HCT116 (cell line): ENCODE data around the gene CCDC184. TPM values are rescaled to one million over a fixed set of nuclear protein-coding genes. Genes with fewer than 3 reads are reported as not detected.

Experiments used
- ATAC-seq: fragments of 200-7000 bp; cut with Tn5 transposase; 2 replicates; pipeline ENCODE4 v1.9.1; 2020; ENCODE audit warnings: mild to moderate bottlenecking, moderate library complexity
- BruUV-seq: library from RNA; stranded (reverse); fragments of 400-500 nt; replicated peaks from 2 replicates; lab custom pipeline; 2021; lab: Mats Ljungman, UMichigan
- CTCF ChIA-PET: fragments of 300-600 bp; sonication (Branson Sonifier 250); formaldehyde crosslinking; loops from one replicate; lab custom pipeline; 2021; ENCODE audit warnings: antibody characterized with exemption; lab: Charles Lee
- POLR2A ChIA-PET: fragments of 300-600, 350-600 bp; sonication (Branson Sonifier 250); formaldehyde crosslinking; loops from one replicate; lab custom pipeline; 2021; ENCODE audit warnings: antibody characterized with exemption; lab: Charles Lee
- RAD21 ChIA-PET, 2 experiments: fragments of 300-600 bp; sonication (Branson Sonifier 250); formaldehyde crosslinking; loops; one replicate each; lab custom pipeline; 2023; ENCODE audit warnings: low total read pairs in 2 of 2; ENCODE audit not compliant: uncharacterized antibody in 2 of 2, unreplicated experiment in 2 of 2, low non-redundant PET in 1 of 2; lab: Charles Lee
- DNase-seq: peaks from one replicate; pipeline ENCODE4 v3.0.0-alpha.2; 2010; ENCODE audit warnings: low read depth, low spot score
- H2AFZ ChIP-seq: fragments of 200-600 bp; shearing (Covaris generic), sonication (generic); 2 replicates; pipeline ENCODE4 v1.6.1; 2017; ENCODE audit warnings: low read depth, mixed run types, mixed read lengths, antibody characterized with exemption, low read length; ENCODE audit not compliant: poor library complexity, severe bottlenecking
- H3K27ac ChIP-seq: 2 replicates; pipeline ENCODE4 v1.5.1; 2012; ENCODE audit warnings: low read depth, low read length
- H3K27me3 ChIP-seq: fragments of 200-600 bp; sonication (generic); 2 replicates; pipeline ENCODE4 v1.6.1; 2016; ENCODE audit warnings: mixed run types, low read length, mixed read lengths; ENCODE audit not compliant: insufficient read depth
- H3K36me3 ChIP-seq, 2 experiments: fragments of 200-500 bp in 1 of 2; fragments of 200-600 bp in 1 of 2; sonication (Bioruptor generic) in 1 of 2; sonication (generic) in 1 of 2; 2 replicates each; pipeline versions ENCODE4 v1.5.1 to v1.6.1; 2014 to 2016; ENCODE audit warnings: low read length in 2 of 2, inconsistent platforms in 1 of 2, mixed read lengths in 1 of 2, mixed run types in 1 of 2; ENCODE audit not compliant: insufficient read depth in 2 of 2, control insufficient read depth in 1 of 2
- H3K4me1 ChIP-seq, 2 experiments: fragments of 200-600 bp in 1 of 2; sonication (generic) in 1 of 2; 2 replicates each; pipeline versions ENCODE4 v1.5.1 to v1.6.1; 2012 to 2017; ENCODE audit warnings: low read length in 2 of 2, inconsistent platforms in 1 of 2, mild to moderate bottlenecking in 1 of 2, mixed read lengths in 1 of 2, mixed run types in 1 of 2, moderate library complexity in 1 of 2; ENCODE audit not compliant: insufficient read depth in 2 of 2, control insufficient read depth in 1 of 2
- H3K4me2 ChIP-seq: fragments of 200-600 bp; sonication (generic); 2 replicates; pipeline ENCODE4 v1.6.1; 2017; ENCODE audit warnings: mixed run types, low read length, mixed read lengths
- H3K4me3 ChIP-seq, 2 experiments: fragments of 200-600 bp in 1 of 2; sonication (generic) in 1 of 2; replicated peaks in 1 of 2; 2 replicates each; pipeline ENCODE4 v1.5.1; 2011 to 2016; ENCODE audit warnings: low read length in 2 of 2, control low read depth in 1 of 2, low read depth in 1 of 2, mild to moderate bottlenecking in 1 of 2, mixed read lengths in 1 of 2, mixed run types in 1 of 2
- H3K79me2 ChIP-seq: fragments of 200-600 bp; sonication (generic); 2 replicates; pipeline ENCODE4 v1.6.1; 2017; ENCODE audit warnings: mild to moderate bottlenecking, mixed run types, low read length, moderate library complexity, mixed read lengths; ENCODE audit not compliant: insufficient read depth
- H3K9ac ChIP-seq: fragments of 200-600 bp; sonication (generic); 2 replicates; pipeline ENCODE4 v1.6.1; 2016; ENCODE audit warnings: low read length, mixed read lengths
- H3K9me2 ChIP-seq: fragments of 200-600 bp; sonication (generic), shearing (Covaris generic); 2 replicates; pipeline ENCODE4 v1.6.1; 2017; ENCODE audit warnings: mixed run types, mild to moderate bottlenecking, moderate library complexity; ENCODE audit not compliant: insufficient read depth
- H3K9me3 ChIP-seq, 2 experiments: fragments of 200-500 bp in 1 of 2; fragments of 200-600 bp in 1 of 2; sonication (Bioruptor generic) in 1 of 2; sonication (generic) in 1 of 2; 2 replicates each; pipeline ENCODE4 v1.6.1; 2014 to 2017; ENCODE audit warnings: low read length in 2 of 2, mixed read lengths in 2 of 2, inconsistent platforms in 1 of 2, low read depth in 1 of 2, mild to moderate bottlenecking in 1 of 2, mixed run types in 1 of 2, moderate library complexity in 1 of 2; ENCODE audit not compliant: control insufficient read depth in 1 of 2, insufficient read depth in 1 of 2
- H4K20me1 ChIP-seq: fragments of 200-600 bp; sonication (generic), shearing (Covaris generic); 2 replicates; pipeline ENCODE4 v1.6.1; 2017; ENCODE audit warnings: mixed run types, mild to moderate bottlenecking, moderate library complexity; ENCODE audit not compliant: insufficient read depth
- ATF3 ChIP-seq: IDR thresholded peaks from 2 replicates; pipeline ENCODE4 v1.6.1; 2012
- CBX3 ChIP-seq: IDR thresholded peaks from 2 replicates; pipeline ENCODE4 v1.6.1; 2012; ENCODE audit warnings: low read depth
- CEBPB ChIP-seq: IDR thresholded peaks from 2 replicates; pipeline ENCODE4 v1.6.1; 2012; ENCODE audit warnings: low read depth
- CTCF ChIP-seq, 3 experiments: fragments of 200-600 bp in 1 of 3; sonication (generic) in 1 of 3; IDR thresholded peaks in 2 of 3; conservative IDR thresholded peaks in 1 of 3; 2 replicates each; pipeline ENCODE4 v1.5.1; 2012 to 2017; ENCODE audit warnings: low read depth in 2 of 3, low read length in 2 of 3, antibody characterized with exemption in 1 of 3, borderline replicate concordance in 1 of 3, control low read depth in 1 of 3, mild to moderate bottlenecking in 1 of 3, mixed read lengths in 1 of 3, mixed run types in 1 of 3, moderate library complexity in 1 of 3; ENCODE audit not compliant: insufficient read depth in 1 of 3
- ELF1 ChIP-seq: IDR thresholded peaks from 2 replicates; pipeline ENCODE4 v1.6.1; 2012; ENCODE audit warnings: low read depth, borderline replicate concordance
- EZH2 ChIP-seq: fragments of 200-600 bp; sonication (generic); IDR thresholded peaks from 2 replicates; pipeline ENCODE4 v1.6.1; 2017; ENCODE audit warnings: antibody characterized with exemption, mixed run types
- FOSL1 ChIP-seq: IDR thresholded peaks from 2 replicates; pipeline ENCODE4 v1.6.1; 2012; ENCODE audit warnings: low read depth
- JUND ChIP-seq: IDR thresholded peaks from 2 replicates; pipeline ENCODE4 v1.6.1; 2012
- MAX ChIP-seq: IDR thresholded peaks from 2 replicates; pipeline ENCODE4 v1.6.1; 2012
- POLR2A ChIP-seq: IDR thresholded peaks from 2 replicates; pipeline ENCODE4 v1.7.0; 2011; ENCODE audit warnings: borderline replicate concordance; ENCODE audit not compliant: insufficient read depth, insufficient read length; ENCODE audit errors: extremely low read depth
- RAD21 ChIP-seq: IDR thresholded peaks from 2 replicates; pipeline ENCODE4 v1.6.1; 2012; ENCODE audit warnings: low read depth, mild to moderate bottlenecking
- SIN3A ChIP-seq: IDR thresholded peaks from 2 replicates; pipeline ENCODE4 v1.6.1; 2012; ENCODE audit warnings: low read depth
- SP1 ChIP-seq: IDR thresholded peaks from 2 replicates; pipeline ENCODE4 v1.6.1; 2012; ENCODE audit warnings: low read depth
- TCF7L2 ChIP-seq: IDR thresholded peaks from 2 replicates; pipeline ENCODE4 v1.7.0; 2011; ENCODE audit warnings: borderline replicate concordance, inconsistent platforms; ENCODE audit not compliant: insufficient read depth, insufficient read length; ENCODE audit errors: extremely low read depth
- YY1 ChIP-seq: IDR thresholded peaks from 2 replicates; pipeline ENCODE4 v1.6.1; 2011; ENCODE audit warnings: low read length, low read depth, moderate library complexity, mild to moderate bottlenecking; ENCODE audit not compliant: insufficient replicate concordance; ENCODE audit errors: extremely low read depth
- ZBTB33 ChIP-seq: IDR thresholded peaks from 2 replicates; pipeline ENCODE4 v1.6.1; 2011; ENCODE audit warnings: mild to moderate bottlenecking, low read length, moderate library complexity; ENCODE audit not compliant: insufficient replicate concordance; ENCODE audit errors: extremely low read depth
- ZNF274 ChIP-seq: fragments of 200-500 bp; sonication (Bioruptor generic); IDR thresholded peaks from 2 replicates; pipeline ENCODE4 v1.6.1; 2014; ENCODE audit warnings: mild to moderate bottlenecking, low read depth, low read length, inconsistent platforms
- intact Hi-C: fragments of 100-400 bp; cut with micrococcal nuclease; formaldehyde crosslinking; loops from 2 replicates; pipeline ENCODE4 v1.10.0; 2022
- total RNA-seq: library from RNA; stranded (reverse); gene quantifications from one replicate; pipeline ENCODE4 v1.2.1, GENCODE V29; 2021; ENCODE audit not compliant: unreplicated experiment

CCDC184 gene
- total RNA-seq, 1 experiment from 2014 or later, result 0.34 TPM

DNA sequence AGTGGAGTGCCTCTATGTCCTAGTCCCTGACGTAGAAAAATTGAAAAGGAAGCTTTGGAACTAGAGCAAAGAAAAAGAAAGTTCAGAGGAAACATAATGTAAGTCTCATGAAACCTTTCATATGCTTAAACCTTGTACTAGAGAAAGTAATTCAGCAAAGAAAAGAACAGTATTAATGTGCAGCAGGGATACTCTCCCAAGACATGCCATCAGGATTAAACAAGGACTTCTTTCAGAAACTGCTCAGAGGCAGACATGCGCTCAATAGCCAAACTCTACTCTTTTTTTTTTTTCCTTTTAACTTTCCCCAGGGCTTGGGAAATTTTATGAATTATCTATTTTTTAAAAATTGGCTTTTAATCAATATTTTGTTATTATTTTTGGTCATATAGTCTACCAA lies 19.0 kb upstream of the CCDC184 start:
- POLR2A ChIA-PET, result interaction anchor here (1.5 kb wide), 1 partner anchor 260 kb away, joined by 3 read pairs; the partner anchor contains the start of gene VDR
- Histone ChIP-seq H4K20me1 (no peaks in the 10 kb centered on the region), H3K9me2 (no peaks in the 10 kb centered on the region), H3K4me2 (no peak overlapping the region), H3K27ac (no peak overlapping the region), H3K9ac (no peak overlapping the region), H3K27me3 (no peaks in the 10 kb centered on the region), H2AFZ (no peak overlapping the region), H3K79me2 (no peaks in the 10 kb centered on the region), H3K4me1 (no peaks in the 10 kb centered on the region), H3K36me3 (no peaks in the 10 kb centered on the region), H3K4me3 (no peak overlapping the region), H3K9me3 (no peaks in the 10 kb centered on the region)
- no TSS peak for BruUV-seq
- DNase-seq (no peak), ATAC-seq (no peak)
- intact Hi-C loops, result loop anchor here (2.0 to 10.0 kb wide), 3 partner anchors 220 to 450 kb away; no protein-coding TSS in a partner anchor
- no peak for TF ChIP-seq EZH2
- TF ChIP-seq MAX, result no peak
- TF ChIP-seq SIN3A, result no peak
- no peak for TF ChIP-seq CTCF (IDR thresholded peaks at IDR 0.05 in 2 of 3, conservative IDR thresholded peaks at IDR 0.05 in 1 of 3; ENCODE audit: borderline replicate concordance in 1 of 3, insufficient read depth in 1 of 3, low read depth in 2 of 3, low read length in 2 of 3)
- no peak for TF ChIP-seq TCF7L2
- TF ChIP-seq CEBPB, result no peak
- TF ChIP-seq POLR2A, result no peak
- TF ChIP-seq ZBTB33, result no peak
- no peak for TF ChIP-seq RAD21
- no peak for TF ChIP-seq YY1
- TF ChIP-seq ELF1, result no peak
- no peak for TF ChIP-seq ZNF274
- no peak for TF ChIP-seq ATF3
- TF ChIP-seq FOSL1, result no peak
- no peak for TF ChIP-seq SP1
- no peak for TF ChIP-seq CBX3
- no peak for TF ChIP-seq JUND
- RAD21 ChIA-PET, result no interaction called here
- CTCF ChIA-PET, result interaction anchor here (0.6 to 2.0 kb wide), 11 partner anchors 11 to 454 kb away, joined by 3 to 8 read pairs (median 4); partner anchors contain the start of genes CCDC184, OR8S1 and VDR
